Measurements from ENCODE around the gene C8B. TPM values are rescaled to one million over a fixed set of nuclear protein-coding genes. Genes with fewer than 3 reads are reported as not detected.

C8B gene
- total RNA-seq, 6 donors from 2014 or later, result 0.26 to 9.6 (median 0.98) TPM; not detected in 1

DNA sequence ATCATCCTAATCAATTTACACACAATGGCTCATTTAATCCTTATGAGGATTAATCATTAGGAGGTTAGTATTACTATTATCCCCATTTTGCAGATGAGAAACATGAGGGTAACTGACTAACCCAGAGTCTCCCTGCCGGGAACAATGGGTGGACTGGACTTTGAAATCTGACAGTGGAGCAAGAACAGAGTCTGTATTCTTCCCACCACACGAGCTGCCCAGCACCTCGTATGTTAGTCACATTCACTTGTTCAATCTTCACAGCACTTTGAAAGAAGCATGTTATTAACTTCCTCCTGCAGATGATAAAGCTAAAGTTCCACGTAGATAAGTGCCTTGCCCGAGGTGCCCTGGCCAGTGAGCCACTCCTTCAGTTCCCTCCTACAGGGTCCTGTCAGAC lies 12.4 kb downstream of the C8B start:
- Histone ChIP-seq H3K36me3 (no peaks in the 10 kb centered on the region), H3K4me3 (no peak overlapping the region), H3K4me1 (no peaks in the 10 kb centered on the region), H3K27me3 (no peaks in the 10 kb centered on the region), H3K27ac (no peak overlapping the region), H3K9me3 (no peaks in the 10 kb centered on the region)
- ATAC-seq (ENCODE audit: low FRiP score in 2 of 2) (no peak), DNase-seq (no peak)
- WGBS, 2 donors, result 51 to 60% methylated on average over 5 of the region's 5 CpGs
- TF ChIP-seq POLR2A (IDR thresholded peaks at IDR 0.05) (no peak), POLR2AphosphoS5 (IDR thresholded peaks at IDR 0.05) (no peak), EP300 (IDR thresholded peaks at IDR 0.05) (no peak)
- TF ChIP-seq, protein P1, sequence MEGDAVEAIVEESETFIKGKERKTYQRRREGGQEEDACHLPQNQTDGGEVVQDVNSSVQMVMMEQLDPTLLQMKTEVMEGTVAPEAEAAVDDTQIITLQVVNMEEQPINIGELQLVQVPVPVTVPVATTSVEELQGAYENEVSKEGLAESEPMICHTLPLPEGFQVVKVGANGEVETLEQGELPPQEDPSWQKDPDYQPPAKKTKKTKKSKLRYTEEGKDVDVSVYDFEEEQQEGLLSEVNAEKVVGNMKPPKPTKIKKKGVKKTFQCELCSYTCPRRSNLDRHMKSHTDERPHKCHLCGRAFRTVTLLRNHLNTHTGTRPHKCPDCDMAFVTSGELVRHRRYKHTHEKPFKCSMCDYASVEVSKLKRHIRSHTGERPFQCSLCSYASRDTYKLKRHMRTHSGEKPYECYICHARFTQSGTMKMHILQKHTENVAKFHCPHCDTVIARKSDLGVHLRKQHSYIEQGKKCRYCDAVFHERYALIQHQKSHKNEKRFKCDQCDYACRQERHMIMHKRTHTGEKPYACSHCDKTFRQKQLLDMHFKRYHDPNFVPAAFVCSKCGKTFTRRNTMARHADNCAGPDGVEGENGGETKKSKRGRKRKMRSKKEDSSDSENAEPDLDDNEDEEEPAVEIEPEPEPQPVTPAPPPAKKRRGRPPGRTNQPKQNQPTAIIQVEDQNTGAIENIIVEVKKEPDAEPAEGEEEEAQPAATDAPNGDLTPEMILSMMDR (IDR thresholded peaks at IDR 0.05), result no peak

GRCh38 chr1:56952501-56952900 lies 13.3 kb downstream of the C8B start:
- Histone ChIP-seq H3K27me3 (no peaks in the 10 kb centered on the region), H3K4me3 (no peak overlapping the region), H3K4me1 (no peaks in the 10 kb centered on the region), H3K36me3 (no peaks in the 10 kb centered on the region), H3K27ac (no peak overlapping the region), H3K9me3 (no peaks in the 10 kb centered on the region)
- WGBS, 2 donors, result 87 to 88% methylated on average over 8 of the region's 8 CpGs
- DNase-seq (no peak), ATAC-seq (ENCODE audit: low FRiP score in 2 of 2) (no peak)
- no peak for TF ChIP-seq POLR2A (IDR thresholded peaks at IDR 0.05)
- TF ChIP-seq POLR2AphosphoS5 (IDR thresholded peaks at IDR 0.05), result no peak
- no peak for TF ChIP-seq EP300 (IDR thresholded peaks at IDR 0.05)
- TF ChIP-seq, protein P1 (IDR thresholded peaks at IDR 0.05), result no peak

GRCh38 chr1:56948403-56949023 lies 17.3 kb downstream of the C8B start:
- H3K4me3 ChIP-seq, result no peak overlapping the region
- H3K27ac ChIP-seq, result no peak overlapping the region
- H3K9me3 ChIP-seq, result no peaks in the 10 kb centered on the region
- DNase-seq (no peak), ATAC-seq (ENCODE audit: low FRiP score in 2 of 2) (no peak)
- TF ChIP-seq POLR2A (IDR thresholded peaks at IDR 0.05) (no peak), EP300 (IDR thresholded peaks at IDR 0.05) (no peak), POLR2AphosphoS5 (IDR thresholded peaks at IDR 0.05) (no peak)
- TF ChIP-seq, protein P1 (IDR thresholded peaks at IDR 0.05), result no peak
- H3K4me1 ChIP-seq, result no peaks in the 10 kb centered on the region
- WGBS, 2 donors, result 60 to 81% methylated on average over 1 of the region's 1 CpG
- no peaks in the 10 kb centered on the region for H3K27me3 ChIP-seq
- no peaks in the 10 kb centered on the region for H3K36me3 ChIP-seq

DNA sequence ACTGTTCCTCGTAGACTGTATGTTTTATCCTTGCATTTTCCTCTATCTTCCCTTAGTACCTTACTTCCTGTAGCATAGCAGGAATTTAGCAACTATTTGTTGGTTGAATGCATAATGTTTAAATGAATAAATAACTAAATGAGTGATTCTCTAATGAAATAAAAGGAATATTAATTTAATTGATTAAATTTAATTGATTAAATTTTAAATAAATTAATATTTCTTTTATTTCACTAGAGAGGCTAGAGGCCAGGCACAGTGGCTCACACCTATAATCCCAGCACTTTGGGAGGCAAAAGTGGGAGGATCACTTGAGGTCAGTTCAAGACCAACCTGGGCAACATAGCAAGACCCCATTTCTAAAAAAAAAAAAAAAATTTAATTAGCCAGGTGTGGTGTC lies 25.8 kb downstream of the C8B start:
- TF ChIP-seq POLR2AphosphoS5 (IDR thresholded peaks at IDR 0.05), result no peak
- TF ChIP-seq POLR2A (IDR thresholded peaks at IDR 0.05), result no peak
- TF ChIP-seq, protein P1 (IDR thresholded peaks at IDR 0.05), result no peak
- TF ChIP-seq EP300 (IDR thresholded peaks at IDR 0.05), result no peak
- ATAC-seq (ENCODE audit: low FRiP score in 2 of 2), result no peak
- Histone ChIP-seq H3K4me3 (no peak overlapping the region), H3K27ac (no peak overlapping the region), H3K9me3 (no peaks in the 10 kb centered on the region), H3K4me1 (no peaks in the 10 kb centered on the region), H3K27me3 (no peaks in the 10 kb centered on the region), H3K36me3 (no peaks in the 10 kb centered on the region)
- no peak for DNase-seq
- 0 to 43% methylated on average over 1 of the region's 1 CpG for whole genome bisulfite sequencing, 2 donors

DNA sequence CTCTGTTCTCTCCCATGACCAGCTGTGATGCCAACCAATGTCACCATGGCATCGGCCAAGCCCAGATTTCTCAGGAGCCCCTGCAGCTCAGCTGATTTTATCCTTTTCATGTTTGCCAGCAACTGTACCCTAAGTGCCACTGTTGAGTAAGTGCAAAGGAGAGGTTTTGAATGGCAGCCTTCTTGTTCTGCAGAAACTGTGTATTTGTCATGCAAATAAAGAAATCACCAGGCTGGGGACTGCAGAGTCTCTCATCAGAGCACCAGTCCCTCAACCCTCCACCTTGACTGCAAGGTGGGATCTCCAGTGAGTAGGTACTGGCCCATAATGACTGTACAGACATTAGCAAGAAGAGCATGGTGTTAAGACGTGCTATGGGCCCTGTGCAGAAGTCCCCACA lies 26.6 kb downstream of the C8B start:
- WGBS, 2 donors, result 75 to 90% methylated on average over 2 of the region's 2 CpGs
- Histone ChIP-seq H3K27me3 (no peaks in the 10 kb centered on the region), H3K9me3 (no peaks in the 10 kb centered on the region), H3K4me3 (no peak overlapping the region), H3K27ac (no peak overlapping the region), H3K4me1 (no peaks in the 10 kb centered on the region), H3K36me3 (no peaks in the 10 kb centered on the region)
- ATAC-seq (ENCODE audit: low FRiP score in 2 of 2) (no peak), DNase-seq (no peak)
- no peak for TF ChIP-seq EP300 (IDR thresholded peaks at IDR 0.05)
- no peak for TF ChIP-seq POLR2A (IDR thresholded peaks at IDR 0.05)
- TF ChIP-seq, protein P1 (IDR thresholded peaks at IDR 0.05), result no peak
- TF ChIP-seq POLR2AphosphoS5 (IDR thresholded peaks at IDR 0.05), result no peak
